PC-3 (cell line): Measurements from ENCODE around the gene SH3BP4.

Experiments used
- EZH2 ChIP-seq: fragments of 300-600 bp; sonication (generic); IDR thresholded peaks from one replicate; pipeline ENCODE4 v1.6.1; 2017; ENCODE audit warnings: antibody characterized with exemption, mild to moderate bottlenecking, low read length; ENCODE audit not compliant: unreplicated experiment
- EZH2phosphoT487 ChIP-seq: fragments of 300-600 bp; sonication (generic); IDR thresholded peaks from 2 replicates; pipeline ENCODE4 v1.6.1; 2018; ENCODE audit warnings: mild to moderate bottlenecking, antibody characterized with exemption, low read length, borderline replicate concordance
- TF ChIP-seq, protein P1 (sequence below): fragments of 300-600 bp; sonication (generic); conservative IDR thresholded peaks from 2 replicates; pipeline ENCODE4 v1.5.1; 2017; ENCODE audit warnings: antibody characterized with exemption, low read depth, mild to moderate bottlenecking, low read length

DNA sequence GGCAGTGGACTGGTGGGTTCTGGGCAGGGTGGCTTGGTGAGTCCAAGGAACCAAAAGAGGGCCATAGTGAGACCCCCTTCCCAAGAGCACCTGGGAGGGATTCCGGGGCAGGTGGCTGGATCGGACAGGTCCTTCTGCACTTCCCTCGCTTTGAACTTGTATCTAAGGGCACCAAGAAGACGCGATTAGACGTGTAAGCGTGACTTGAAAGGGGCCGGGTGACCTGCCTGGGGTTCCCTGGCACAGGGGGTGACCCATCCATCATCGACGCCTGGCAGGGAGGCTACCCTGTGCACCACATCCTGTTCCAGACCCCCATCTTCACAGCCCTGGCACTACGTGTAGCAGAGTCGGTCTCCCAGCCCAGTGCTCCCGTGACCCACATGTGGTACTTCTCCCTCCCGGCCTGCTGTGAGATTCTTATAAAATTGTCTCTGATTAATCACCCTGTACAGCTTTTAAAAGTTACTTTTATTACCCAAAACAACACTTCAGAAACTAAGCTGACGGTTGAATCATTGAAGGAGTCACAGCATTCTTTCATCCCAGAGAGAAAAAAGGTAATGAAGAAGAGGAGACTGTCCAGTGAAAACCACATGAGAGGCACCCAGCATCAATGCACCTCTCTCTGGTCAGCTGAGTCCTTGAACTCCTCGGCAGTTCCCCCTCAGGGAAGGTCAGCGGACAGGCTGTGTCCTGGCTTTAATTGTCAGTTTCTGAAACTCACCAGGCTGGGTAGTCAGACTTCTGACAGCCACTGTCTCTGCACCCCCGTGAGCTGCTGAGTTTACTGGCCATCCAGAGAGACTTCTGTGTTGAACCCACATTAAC lies 13.0 kb downstream of the SH3BP4 start:
- TF ChIP-seq EZH2 (no peak), EZH2phosphoT487 (no peak)
- TF ChIP-seq, protein P1, sequence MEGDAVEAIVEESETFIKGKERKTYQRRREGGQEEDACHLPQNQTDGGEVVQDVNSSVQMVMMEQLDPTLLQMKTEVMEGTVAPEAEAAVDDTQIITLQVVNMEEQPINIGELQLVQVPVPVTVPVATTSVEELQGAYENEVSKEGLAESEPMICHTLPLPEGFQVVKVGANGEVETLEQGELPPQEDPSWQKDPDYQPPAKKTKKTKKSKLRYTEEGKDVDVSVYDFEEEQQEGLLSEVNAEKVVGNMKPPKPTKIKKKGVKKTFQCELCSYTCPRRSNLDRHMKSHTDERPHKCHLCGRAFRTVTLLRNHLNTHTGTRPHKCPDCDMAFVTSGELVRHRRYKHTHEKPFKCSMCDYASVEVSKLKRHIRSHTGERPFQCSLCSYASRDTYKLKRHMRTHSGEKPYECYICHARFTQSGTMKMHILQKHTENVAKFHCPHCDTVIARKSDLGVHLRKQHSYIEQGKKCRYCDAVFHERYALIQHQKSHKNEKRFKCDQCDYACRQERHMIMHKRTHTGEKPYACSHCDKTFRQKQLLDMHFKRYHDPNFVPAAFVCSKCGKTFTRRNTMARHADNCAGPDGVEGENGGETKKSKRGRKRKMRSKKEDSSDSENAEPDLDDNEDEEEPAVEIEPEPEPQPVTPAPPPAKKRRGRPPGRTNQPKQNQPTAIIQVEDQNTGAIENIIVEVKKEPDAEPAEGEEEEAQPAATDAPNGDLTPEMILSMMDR = no peak
